Measurements from ENCODE around the gene PRM1.

- TF ChIP-seq, protein P1, sequence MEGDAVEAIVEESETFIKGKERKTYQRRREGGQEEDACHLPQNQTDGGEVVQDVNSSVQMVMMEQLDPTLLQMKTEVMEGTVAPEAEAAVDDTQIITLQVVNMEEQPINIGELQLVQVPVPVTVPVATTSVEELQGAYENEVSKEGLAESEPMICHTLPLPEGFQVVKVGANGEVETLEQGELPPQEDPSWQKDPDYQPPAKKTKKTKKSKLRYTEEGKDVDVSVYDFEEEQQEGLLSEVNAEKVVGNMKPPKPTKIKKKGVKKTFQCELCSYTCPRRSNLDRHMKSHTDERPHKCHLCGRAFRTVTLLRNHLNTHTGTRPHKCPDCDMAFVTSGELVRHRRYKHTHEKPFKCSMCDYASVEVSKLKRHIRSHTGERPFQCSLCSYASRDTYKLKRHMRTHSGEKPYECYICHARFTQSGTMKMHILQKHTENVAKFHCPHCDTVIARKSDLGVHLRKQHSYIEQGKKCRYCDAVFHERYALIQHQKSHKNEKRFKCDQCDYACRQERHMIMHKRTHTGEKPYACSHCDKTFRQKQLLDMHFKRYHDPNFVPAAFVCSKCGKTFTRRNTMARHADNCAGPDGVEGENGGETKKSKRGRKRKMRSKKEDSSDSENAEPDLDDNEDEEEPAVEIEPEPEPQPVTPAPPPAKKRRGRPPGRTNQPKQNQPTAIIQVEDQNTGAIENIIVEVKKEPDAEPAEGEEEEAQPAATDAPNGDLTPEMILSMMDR (IDR thresholded peaks at IDR 0.05): no peak
- TF ChIP-seq POLR2A (IDR thresholded peaks at IDR 0.05): no peak
Observed at GRCh38 chr16:11236461-11237254, 44.5 kb downstream of the PRM1 start.
